RWPE2 (cell line): Measurements from ENCODE around the gene P3H3.

Experiments
- ATAC-seq: fragments of 200-7000 bp; cut with Tn5 transposase; 3 replicates; pipeline ENCODE4 v1.9.1; 2021; ENCODE audit warnings: low read depth
- DNase-seq: peaks from one replicate; pipeline ENCODE4 v3.0.0-alpha.2; 2020; ENCODE audit warnings: low spot score
- H3K27ac ChIP-seq: fragments of 450-650 bp; 2 replicates; pipeline ENCODE4 v1.5.1; 2017; ENCODE audit warnings: mild to moderate bottlenecking; ENCODE audit not compliant: poor library complexity, severe bottlenecking
- H3K27me3 ChIP-seq: fragments of 250-450 bp; sonication (Bioruptor Pico); 2 replicates; pipeline ENCODE4 v1.5.1; 2021; ENCODE audit warnings: mild to moderate bottlenecking, moderate library complexity; ENCODE audit not compliant: insufficient read depth, poor library complexity, severe bottlenecking
- H3K36me3 ChIP-seq: fragments of 250-450 bp; sonication (Bioruptor Pico); 2 replicates; pipeline ENCODE4 v1.5.1; 2020; ENCODE audit warnings: low read depth, mild to moderate bottlenecking, moderate library complexity
- H3K4me1 ChIP-seq: fragments of 250-450 bp; sonication (Bioruptor Pico); 2 replicates; pipeline ENCODE4 v1.5.1; 2021; ENCODE audit warnings: mild to moderate bottlenecking, moderate library complexity; ENCODE audit not compliant: insufficient read depth, poor library complexity, severe bottlenecking
- H3K4me3 ChIP-seq: fragments of 250-450 bp; sonication (Bioruptor Pico); 2 replicates; pipeline ENCODE4 v1.5.1; 2021; ENCODE audit warnings: mild to moderate bottlenecking, moderate library complexity; ENCODE audit not compliant: severe bottlenecking
- H3K9me3 ChIP-seq: fragments of 250-450 bp; sonication (Bioruptor Pico); 2 replicates; pipeline ENCODE4 v1.5.1; 2021; ENCODE audit warnings: mild to moderate bottlenecking, moderate library complexity; ENCODE audit not compliant: severe bottlenecking
- CTCF ChIP-seq: fragments of 450-650 bp; IDR thresholded peaks from one replicate; pipeline ENCODE4 v1.5.1; 2017; ENCODE audit warnings: mild to moderate bottlenecking, moderate library complexity; ENCODE audit not compliant: poor library complexity, severe bottlenecking

The P3H3 gene

GRCh38 chr12:6782119-6782518 lies 46.1 kb upstream of the P3H3 start:
- TF ChIP-seq CTCF: no peak
- Histone ChIP-seq H3K9me3 (no peaks in the 10 kb centered on the region), H3K4me3 (no peak overlapping the region), H3K27me3 (no peaks in the 10 kb centered on the region), H3K36me3 (no peaks in the 10 kb centered on the region), H3K27ac (no peak overlapping the region), H3K4me1 (peaks cover 3% of the 10 kb centered on the region)
- no peak for ATAC-seq
- DNase-seq: no peak

GRCh38 chr12:6782850-6783566 lies 45.2 kb upstream of the P3H3 start:
- ATAC-seq: no peak
- no peak for TF ChIP-seq CTCF

GRCh38 chr12:6783828-6784227 lies 44.4 kb upstream of the P3H3 start:
- Histone ChIP-seq H3K27me3 (no peaks in the 10 kb centered on the region), H3K27ac (no peak overlapping the region), H3K9me3 (no peaks in the 10 kb centered on the region), H3K4me3 (no peak overlapping the region), H3K36me3 (no peaks in the 10 kb centered on the region), H3K4me1 (no peaks in the 10 kb centered on the region)
- no peak for ATAC-seq
- no peak for TF ChIP-seq CTCF
- DNase-seq: no peak

More at GRCh38 chr12:6782850-6783566, 45.2 kb upstream of the P3H3 start:
- DNase-seq: no peak
- Histone ChIP-seq H3K27me3 (no peaks in the 10 kb centered on the region), H3K4me3 (no peak overlapping the region), H3K9me3 (no peaks in the 10 kb centered on the region), H3K4me1 (peaks cover 3% of the 10 kb centered on the region), H3K27ac (no peak overlapping the region), H3K36me3 (no peaks in the 10 kb centered on the region)

GRCh38 chr12:6784296-6784695 lies 43.9 kb upstream of the P3H3 start:
- H3K27ac ChIP-seq: no peak overlapping the region
- no peak for TF ChIP-seq CTCF
- no peaks in the 10 kb centered on the region for H3K9me3 ChIP-seq
- DNase-seq (no peak), ATAC-seq (no peak)
- H3K27me3 ChIP-seq: no peaks in the 10 kb centered on the region
- H3K36me3 ChIP-seq: no peaks in the 10 kb centered on the region
- no peaks in the 10 kb centered on the region for H3K4me1 ChIP-seq
- H3K4me3 ChIP-seq: no peak overlapping the region

- Histone ChIP-seq H3K9me3 (no peaks in the 10 kb centered on the region), H3K4me1 (no peaks in the 10 kb centered on the region), H3K36me3 (no peaks in the 10 kb centered on the region), H3K27ac (no peak overlapping the region), H3K27me3 (no peaks in the 10 kb centered on the region), H3K4me3 (no peak overlapping the region)
- no peak for TF ChIP-seq CTCF
- DNase-seq (no peak), ATAC-seq (no peak)
Measured at GRCh38 chr12:6784761-6785160, 43.4 kb upstream of the P3H3 start.
